NB4 (cell line): Measurements from ENCODE around the gene ARHGAP24.

Source experiments
- MAX ChIP-seq: IDR thresholded peaks from 2 replicates; pipeline ENCODE4 v1.6.1; 2011; ENCODE audit warnings: low read depth, low read length
- MYC ChIP-seq: IDR thresholded peaks from 2 replicates; pipeline ENCODE4 v1.6.1; 2011; ENCODE audit warnings: low read depth, low read length
- POLR2A ChIP-seq: IDR thresholded peaks from 2 replicates; pipeline ENCODE4 v1.6.1; 2011; ENCODE audit warnings: mild to moderate bottlenecking; ENCODE audit not compliant: insufficient read length; ENCODE audit errors: extremely low read depth
- TF ChIP-seq, protein P1 (sequence below): IDR thresholded peaks from one replicate; pipeline ENCODE4 v1.5.1; 2012; ENCODE audit warnings: low read depth, low read length

DNA sequence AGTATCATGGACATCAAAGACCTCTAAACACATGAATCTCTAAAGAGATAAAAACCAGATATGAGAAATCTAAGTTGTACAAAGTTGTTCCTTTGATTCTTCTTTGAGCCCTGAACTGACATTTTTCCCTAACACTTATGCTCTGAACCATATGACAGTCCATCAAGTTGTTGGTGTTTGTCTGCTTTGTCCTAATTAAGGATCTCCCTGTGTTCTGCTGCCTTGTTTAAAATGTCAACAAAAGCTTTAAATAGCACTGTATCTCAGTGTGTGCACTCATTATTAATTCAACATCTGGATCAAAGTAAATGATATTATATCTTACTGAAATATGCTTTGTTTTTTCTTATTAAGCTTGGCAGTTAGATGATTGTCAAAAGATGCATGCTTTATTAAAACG, 563.1 kb downstream of the ARHGAP24 start:
- TF ChIP-seq, protein P1, sequence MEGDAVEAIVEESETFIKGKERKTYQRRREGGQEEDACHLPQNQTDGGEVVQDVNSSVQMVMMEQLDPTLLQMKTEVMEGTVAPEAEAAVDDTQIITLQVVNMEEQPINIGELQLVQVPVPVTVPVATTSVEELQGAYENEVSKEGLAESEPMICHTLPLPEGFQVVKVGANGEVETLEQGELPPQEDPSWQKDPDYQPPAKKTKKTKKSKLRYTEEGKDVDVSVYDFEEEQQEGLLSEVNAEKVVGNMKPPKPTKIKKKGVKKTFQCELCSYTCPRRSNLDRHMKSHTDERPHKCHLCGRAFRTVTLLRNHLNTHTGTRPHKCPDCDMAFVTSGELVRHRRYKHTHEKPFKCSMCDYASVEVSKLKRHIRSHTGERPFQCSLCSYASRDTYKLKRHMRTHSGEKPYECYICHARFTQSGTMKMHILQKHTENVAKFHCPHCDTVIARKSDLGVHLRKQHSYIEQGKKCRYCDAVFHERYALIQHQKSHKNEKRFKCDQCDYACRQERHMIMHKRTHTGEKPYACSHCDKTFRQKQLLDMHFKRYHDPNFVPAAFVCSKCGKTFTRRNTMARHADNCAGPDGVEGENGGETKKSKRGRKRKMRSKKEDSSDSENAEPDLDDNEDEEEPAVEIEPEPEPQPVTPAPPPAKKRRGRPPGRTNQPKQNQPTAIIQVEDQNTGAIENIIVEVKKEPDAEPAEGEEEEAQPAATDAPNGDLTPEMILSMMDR = no peak
- no peak for TF ChIP-seq POLR2A
- no peak for TF ChIP-seq MAX
- TF ChIP-seq MYC = no peak
